IgD-negative memory B cell (primary cell): ENCODE data around the gene SNCA. TPM values are rescaled to one million over a fixed set of nuclear protein-coding genes. Genes with fewer than 3 reads are reported as not detected.

Experiments used
- H3K27ac Mint-ChIP-seq, 3 donors: one replicate each; pipeline ENCODE4 v1.8.0; 2020 to 2022; ENCODE audit warnings: mild to moderate bottlenecking in 3 of 3, mixed read lengths in 3 of 3, moderate library complexity in 1 of 3
- H3K27me3 Mint-ChIP-seq: one replicate; pipeline ENCODE4 v1.8.0; 2021; ENCODE audit warnings: mixed read lengths
- H3K36me3 Mint-ChIP-seq: one replicate; pipeline ENCODE4 v1.8.0; 2020; ENCODE audit warnings: mild to moderate bottlenecking, mixed read lengths
- H3K4me1 Mint-ChIP-seq, 3 donors: one replicate each; pipeline ENCODE4 v1.8.0; 2020 to 2022; ENCODE audit warnings: mixed read lengths in 3 of 3, mild to moderate bottlenecking in 1 of 3
- H3K4me3 Mint-ChIP-seq, 4 donors: one replicate each; pipeline ENCODE4 v1.8.0; 2020 to 2022; ENCODE audit warnings: mild to moderate bottlenecking in 4 of 4, mixed read lengths in 4 of 4, moderate library complexity in 3 of 4
- H3K9me3 Mint-ChIP-seq, 3 donors: one replicate each; pipeline ENCODE4 v1.8.0; 2020 to 2021; ENCODE audit warnings: mixed read lengths in 3 of 3, mild to moderate bottlenecking in 1 of 3
- polyA plus RNA-seq: library from polyadenylated mRNA; unstranded; fragments of 300-500 nt; fragmentation: Illumina TruSeq; gene quantifications from one replicate; pipeline ENCODE4 v1.2.3, GENCODE V29; 2021

Gene SNCA
- 0.95 TPM for polyA plus RNA-seq

GRCh38 chr4:89836897-89837384 lies at the start of gene SNCA:
SNCA (minus strand) TSS chr4:89837161; CDS start chr4:89835667, 1,494 bp downstream.
- peaks cover 45% of the 10 kb centered on the region for H3K27me3 Mint-ChIP-seq
- peak within 1 kb of the TSS in 1 of 3 donors; percentile 20 for H3K27ac Mint-ChIP-seq
- H3K9me3 Mint-ChIP-seq = peaks cover 0 to 8% (median 3%) of the 10 kb centered on the region in 3 donors
- no peaks in the 10 kb centered on the region for H3K36me3 Mint-ChIP-seq
- peaks cover 2 to 14% (median 8%) of the 10 kb centered on the region in 3 donors for H3K4me1 Mint-ChIP-seq
- peak within 1 kb of the TSS; percentile 63 to 89 (median 76) for H3K4me3 Mint-ChIP-seq

- Mint-ChIP-seq H3K27me3 (peaks cover 5% of the 10 kb centered on the region), H3K9me3 (no peaks in the 10 kb centered on the region), H3K4me1 (no peaks in the 10 kb centered on the region), H3K27ac (no peak overlapping the region), H3K4me3 (no peak overlapping the region), H3K36me3 (no peaks in the 10 kb centered on the region)
Measured at GRCh38 chr4:89879215-89879614, 42.3 kb upstream of the SNCA start.

- H3K4me1 Mint-ChIP-seq = no peaks in the 10 kb centered on the region
- H3K36me3 Mint-ChIP-seq = no peaks in the 10 kb centered on the region
- no peak overlapping the region for H3K4me3 Mint-ChIP-seq
- H3K27ac Mint-ChIP-seq = no peak overlapping the region
- H3K9me3 Mint-ChIP-seq = no peaks in the 10 kb centered on the region
- peaks cover 5% of the 10 kb centered on the region for H3K27me3 Mint-ChIP-seq
Measured at GRCh38 chr4:89878611-89879010, 41.6 kb upstream of the SNCA start.

- H3K27me3 Mint-ChIP-seq = peaks cover 5% of the 10 kb centered on the region
- H3K4me1 Mint-ChIP-seq = no peaks in the 10 kb centered on the region
- H3K36me3 Mint-ChIP-seq = no peaks in the 10 kb centered on the region
- H3K4me3 Mint-ChIP-seq = no peak overlapping the region
- no peaks in the 10 kb centered on the region for H3K9me3 Mint-ChIP-seq
- H3K27ac Mint-ChIP-seq = no peak overlapping the region
Measured at GRCh38 chr4:89876548-89876947, 39.6 kb upstream of the SNCA start.

GRCh38 chr4:89871211-89871610 lies 34.2 kb upstream of the SNCA start:
- no peaks in the 10 kb centered on the region for H3K36me3 Mint-ChIP-seq
- H3K9me3 Mint-ChIP-seq = no peaks in the 10 kb centered on the region
- no peak overlapping the region for H3K4me3 Mint-ChIP-seq
- no peak overlapping the region for H3K27ac Mint-ChIP-seq
- no peaks in the 10 kb centered on the region for H3K27me3 Mint-ChIP-seq
- no peaks in the 10 kb centered on the region for H3K4me1 Mint-ChIP-seq

GRCh38 chr4:89868999-89869589 lies 32.1 kb upstream of the SNCA start:
- H3K36me3 Mint-ChIP-seq = no peaks in the 10 kb centered on the region
- H3K27me3 Mint-ChIP-seq = no peaks in the 10 kb centered on the region
- H3K4me1 Mint-ChIP-seq = no peaks in the 10 kb centered on the region
- H3K27ac Mint-ChIP-seq = no peak overlapping the region
- peaks cover 0 to 3% (median 0%) of the 10 kb centered on the region in 3 donors for H3K9me3 Mint-ChIP-seq
- no peak overlapping the region for H3K4me3 Mint-ChIP-seq

GRCh38 chr4:89868276-89868675 lies 31.3 kb upstream of the SNCA start:
- H3K27me3 Mint-ChIP-seq = no peaks in the 10 kb centered on the region
- no peak overlapping the region for H3K4me3 Mint-ChIP-seq
- no peaks in the 10 kb centered on the region for H3K4me1 Mint-ChIP-seq
- no peaks in the 10 kb centered on the region for H3K36me3 Mint-ChIP-seq
- H3K9me3 Mint-ChIP-seq = peaks cover 0 to 3% (median 0%) of the 10 kb centered on the region in 3 donors
- H3K27ac Mint-ChIP-seq = no peak overlapping the region

- Mint-ChIP-seq H3K27ac (peak overlapping the region in 1 of 3 donors; percentile 54), H3K9me3 (peaks cover 0 to 3% (median 0%) of the 10 kb centered on the region in 3 donors), H3K27me3 (peaks cover 5% of the 10 kb centered on the region), H3K4me3 (no peak overlapping the region), H3K4me1 (no peaks in the 10 kb centered on the region), H3K36me3 (no peaks in the 10 kb centered on the region)
Measured at GRCh38 chr4:89863533-89863932, 26.6 kb upstream of the SNCA start.

GRCh38 chr4:89860971-89861370 lies 24.0 kb upstream of the SNCA start:
- H3K9me3 Mint-ChIP-seq = peaks cover 0 to 4% (median 0%) of the 10 kb centered on the region in 3 donors
- H3K36me3 Mint-ChIP-seq = no peaks in the 10 kb centered on the region
- no peak overlapping the region for H3K27ac Mint-ChIP-seq
- H3K27me3 Mint-ChIP-seq = peaks cover 5% of the 10 kb centered on the region
- no peaks in the 10 kb centered on the region for H3K4me1 Mint-ChIP-seq
- H3K4me3 Mint-ChIP-seq = no peak overlapping the region

GRCh38 chr4:89855236-89855635 lies 18.3 kb upstream of the SNCA start:
- H3K9me3 Mint-ChIP-seq = peaks cover 3 to 8% (median 5%) of the 10 kb centered on the region in 3 donors
- H3K27me3 Mint-ChIP-seq = no peaks in the 10 kb centered on the region
- H3K36me3 Mint-ChIP-seq = no peaks in the 10 kb centered on the region
- H3K4me3 Mint-ChIP-seq = no peak overlapping the region
- H3K4me1 Mint-ChIP-seq = no peaks in the 10 kb centered on the region
- no peak overlapping the region for H3K27ac Mint-ChIP-seq

GRCh38 chr4:89847571-89848325 lies 10.8 kb upstream of the SNCA start:
- H3K27ac Mint-ChIP-seq = no peak overlapping the region
- peaks cover 3% of the 10 kb centered on the region for H3K27me3 Mint-ChIP-seq
- H3K4me1 Mint-ChIP-seq = no peaks in the 10 kb centered on the region
- peaks cover 0 to 11% (median 8%) of the 10 kb centered on the region in 3 donors for H3K9me3 Mint-ChIP-seq
- H3K4me3 Mint-ChIP-seq = no peak overlapping the region
- H3K36me3 Mint-ChIP-seq = no peaks in the 10 kb centered on the region

- H3K27ac Mint-ChIP-seq = no peak overlapping the region
Measured at GRCh38 chr4:89839558-89839957, 2.6 kb upstream of the SNCA start.

GRCh38 chr4:89837993-89838390 lies 1.0 kb upstream of the SNCA start:
- Mint-ChIP-seq H3K27ac (no peak overlapping the region), H3K4me1 (peaks cover 2 to 14% (median 8%) of the 10 kb centered on the region in 3 donors), H3K27me3 (peaks cover 45% of the 10 kb centered on the region), H3K36me3 (no peaks in the 10 kb centered on the region), H3K9me3 (peaks cover 0 to 7% (median 3%) of the 10 kb centered on the region in 3 donors), H3K4me3 (peak overlapping the region in 3 of 4 donors; percentile 2 to 85 (median 34))

More at GRCh38 chr4:89839558-89839957, 2.6 kb upstream of the SNCA start:
- Mint-ChIP-seq H3K4me3 (no peak overlapping the region), H3K4me1 (peaks cover 2 to 10% (median 8%) of the 10 kb centered on the region in 3 donors), H3K9me3 (peaks cover 0 to 5% (median under 1%) of the 10 kb centered on the region in 3 donors), H3K27me3 (peaks cover 47% of the 10 kb centered on the region), H3K36me3 (no peaks in the 10 kb centered on the region)

- H3K4me3 Mint-ChIP-seq = peak overlapping the region; percentile 2 to 89 (median 72)
- H3K36me3 Mint-ChIP-seq = no peaks in the 10 kb centered on the region
- peaks cover 2 to 14% (median 8%) of the 10 kb centered on the region in 3 donors for H3K4me1 Mint-ChIP-seq
- peaks cover 45% of the 10 kb centered on the region for H3K27me3 Mint-ChIP-seq
- peaks cover 0 to 8% (median 3%) of the 10 kb centered on the region in 3 donors for H3K9me3 Mint-ChIP-seq
- H3K27ac Mint-ChIP-seq = no peak overlapping the region
Measured at GRCh38 chr4:89837385-89837992, 528 bp upstream of the SNCA start.
